Effector CD8-positive, alpha-beta T cell (primary cell): ENCODE results near the gene SLC15A4.

ENCODE experiments used
- DNase-seq: peaks from one replicate; lab custom pipeline; 2025; lab: John Stamatoyannopoulos, UW

The SLC15A4 gene

DNA sequence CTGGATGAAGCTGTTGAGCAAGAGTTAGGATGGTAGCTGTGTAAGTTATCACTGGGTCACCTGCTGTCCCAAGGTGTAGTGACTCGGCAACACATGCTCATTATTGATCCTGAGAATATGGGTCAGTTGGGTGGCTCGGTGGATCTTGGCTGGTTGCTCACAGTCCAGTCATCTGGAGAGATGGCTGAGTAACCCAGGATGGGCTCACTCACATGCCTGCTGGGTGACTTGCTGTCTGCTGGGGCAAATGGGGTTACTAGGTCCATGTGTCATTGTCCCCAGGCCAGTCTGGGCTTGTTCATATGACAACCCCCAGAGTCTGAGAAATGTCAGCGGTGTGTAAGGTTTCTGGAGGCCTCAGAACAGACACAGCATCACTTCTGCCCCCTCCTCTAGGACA is 69.5 kb downstream of the SLC15A4 start:
- DNase-seq = no peak

DNA sequence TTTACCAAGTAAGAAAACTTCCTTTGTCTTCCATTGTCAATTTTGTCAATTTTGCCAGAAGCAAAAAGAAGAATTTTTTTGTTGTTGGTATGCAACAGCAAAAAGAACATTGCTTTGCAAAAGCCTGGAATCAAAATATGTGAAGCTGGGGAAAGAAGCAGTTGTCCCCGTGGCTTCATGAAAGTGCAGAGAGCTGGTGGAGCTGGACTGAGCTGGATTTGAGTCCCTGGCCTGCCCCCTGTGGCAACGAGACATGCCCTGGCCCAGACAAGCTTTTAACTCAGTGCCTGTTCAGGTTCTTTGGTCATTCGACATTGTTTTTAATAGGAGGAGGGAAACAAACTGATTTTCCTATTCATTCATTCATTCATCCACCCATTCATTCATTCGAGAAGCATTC is 70.3 kb downstream of the SLC15A4 start:
- no peak for DNase-seq

DNA sequence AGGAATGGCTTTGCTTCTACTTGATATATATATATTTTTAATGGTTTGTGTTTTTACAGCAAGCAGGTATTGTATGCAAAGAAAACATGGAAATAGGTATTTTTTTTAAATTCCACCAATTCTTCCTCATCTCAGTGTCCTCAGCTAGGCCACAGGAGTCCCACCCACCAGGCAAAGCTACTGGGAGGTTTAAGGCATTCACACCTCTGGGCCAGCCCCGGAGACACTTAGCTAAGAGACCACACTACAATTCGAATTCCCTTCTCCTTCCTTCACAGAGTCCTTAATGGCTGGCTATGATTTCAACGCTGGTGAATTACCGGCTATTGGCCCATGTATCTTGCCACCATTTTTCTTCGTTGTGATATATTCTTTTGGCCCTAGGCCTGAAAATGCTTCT is 71.4 kb downstream of the SLC15A4 start:
- DNase-seq = no peak

DNA sequence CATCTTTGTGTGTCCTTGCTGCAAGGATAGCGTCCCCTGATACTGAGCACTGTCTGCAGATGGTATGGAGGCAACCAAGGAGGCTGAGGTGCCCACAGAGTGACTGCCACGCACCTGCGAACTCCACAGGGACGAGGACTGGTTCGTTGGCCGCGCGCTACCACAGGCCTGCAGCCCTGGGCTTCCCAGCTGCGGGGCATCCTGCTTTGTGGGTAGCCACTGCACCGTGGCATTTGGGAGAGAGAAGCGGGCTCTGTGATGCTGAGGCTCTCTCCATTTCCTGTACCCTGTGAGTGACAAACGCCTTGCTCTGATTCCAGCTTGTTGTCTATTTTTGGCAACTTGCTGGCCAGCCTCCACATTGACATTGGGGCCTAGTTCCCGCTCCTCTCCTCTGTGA is 76.3 kb downstream of the SLC15A4 start:
- DNase-seq = no peak

DNA sequence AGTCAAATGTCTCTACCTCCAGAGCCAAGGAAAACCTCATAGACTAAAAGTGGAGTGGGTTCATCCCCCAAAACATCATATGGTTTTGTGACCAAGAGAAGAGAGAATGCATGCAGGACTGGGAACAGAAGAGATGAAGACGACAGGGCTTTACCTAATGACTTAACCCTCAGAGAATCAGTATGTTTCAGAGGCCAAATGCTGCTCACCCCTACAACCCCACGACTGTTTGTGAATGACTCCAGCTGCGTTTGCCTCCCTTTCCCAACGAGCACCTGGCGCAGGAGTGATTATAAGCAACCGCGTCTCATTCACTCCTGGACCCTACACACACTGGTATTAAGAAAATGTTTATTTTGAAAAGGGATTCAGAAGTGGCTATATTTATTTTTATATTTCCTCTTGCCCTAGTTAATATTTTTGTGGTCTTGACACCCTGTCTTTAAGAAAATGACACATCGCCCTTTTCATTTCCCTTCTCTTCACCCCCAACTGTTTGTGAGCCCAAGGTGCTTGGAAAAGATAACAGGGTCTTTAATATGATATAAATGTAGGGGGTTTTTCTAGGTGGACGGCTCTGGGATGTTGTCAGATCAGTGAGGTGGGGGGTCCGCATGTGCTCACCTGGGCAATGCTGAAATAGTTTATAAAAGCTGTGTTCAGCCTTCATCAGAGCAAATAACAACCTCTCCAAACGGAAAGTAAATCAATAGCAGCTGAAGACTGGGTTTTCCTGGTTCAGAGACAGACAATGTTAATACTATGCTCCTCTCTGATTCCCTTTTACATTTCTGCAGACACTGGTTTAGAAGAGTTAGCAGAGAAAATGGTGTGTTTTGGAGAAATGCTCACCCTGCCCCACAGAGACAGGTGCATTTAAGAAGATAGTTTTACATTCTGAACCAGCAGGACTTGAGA is 77.7 kb downstream of the SLC15A4 start:
- DNase-seq = no peak

DNA sequence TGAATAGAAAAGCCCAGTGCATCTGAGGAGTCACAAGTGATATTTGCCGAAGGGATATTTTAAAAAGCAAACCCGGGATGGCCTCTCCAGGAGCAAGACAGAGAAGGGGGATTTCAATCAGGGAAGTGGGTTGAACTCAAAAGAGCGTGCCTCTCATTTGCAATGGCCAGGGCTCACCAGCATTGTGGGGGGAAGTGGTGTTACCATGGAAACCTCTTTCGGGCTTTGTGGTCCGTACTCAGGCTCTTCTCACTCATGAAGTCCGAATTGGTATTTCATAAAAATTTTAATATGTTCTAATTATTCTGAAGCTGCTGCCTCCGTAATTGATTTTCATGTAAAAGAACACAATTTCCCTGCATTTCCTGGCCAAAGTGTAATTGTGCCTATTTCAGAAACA is 79.8 kb downstream of the SLC15A4 start:
- DNase-seq = no peak
